ENCODE results near the gene GFOD1. TPM values are rescaled to one million over a fixed set of nuclear protein-coding genes. Genes with fewer than 3 reads are reported as not detected.

Gene GFOD1
- polyA plus RNA-seq, 2 of the 4 experiments (the other 2 are of a cell fraction) = 2.7 to 3.5 TPM

DNA sequence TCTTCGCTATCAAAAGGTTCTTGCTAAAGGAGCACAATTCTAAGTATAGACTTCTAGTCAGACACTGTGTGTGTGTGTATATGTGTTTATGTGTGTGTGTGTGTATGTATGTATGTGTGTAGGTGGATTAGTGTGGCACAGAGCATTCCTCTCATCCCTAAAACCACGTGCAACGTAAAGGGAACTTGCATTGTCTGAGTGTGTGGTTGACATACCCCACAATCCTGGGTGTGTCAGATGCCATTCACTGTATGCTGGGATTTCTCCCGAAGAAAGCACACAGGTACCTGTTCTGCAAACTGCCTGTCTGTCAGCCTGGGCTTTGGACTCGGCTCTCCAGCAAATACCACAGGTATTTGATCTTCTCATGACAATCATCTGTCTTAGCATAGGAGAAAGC is 116.8 kb downstream of the GFOD1 start:
- FAIRE-seq (no peak), ATAC-seq (no peak), DNase-seq (ENCODE audit: low read depth in 1 of 2, low spot score in 1 of 2) (no peak)
- no peak for TF ChIP-seq CBX8 (IDR thresholded peaks at IDR 0.05)
- no peak for TF ChIP-seq ELK1 (IDR thresholded peaks at IDR 0.05; ENCODE audit: low read depth, low read length)
- TF ChIP-seq ESRRA (IDR thresholded peaks at IDR 0.05; ENCODE audit: borderline replicate concordance, low read length) = no peak
- no peak for TF ChIP-seq PBX3 (IDR thresholded peaks at IDR 0.05)
- TF ChIP-seq HOXB5 (CRISPR knock-in tag; IDR thresholded peaks at IDR 0.05) = no peak
- no peak for TF ChIP-seq NPAS2 (CRISPR knock-in tag; IDR thresholded peaks at IDR 0.05; ENCODE audit: borderline replicate concordance)
- no peak for TF ChIP-seq HOXB13 (CRISPR knock-in tag; IDR thresholded peaks at IDR 0.05; ENCODE audit: low read depth)
- no peak for TF ChIP-seq ZSCAN20 (CRISPR knock-in tag; IDR thresholded peaks at IDR 0.05)
- TF ChIP-seq JUN (IDR thresholded peaks at IDR 0.05) = no peak
- TF ChIP-seq FOXS1 (CRISPR knock-in tag; IDR thresholded peaks at IDR 0.05) = no peak
- no peak for TF ChIP-seq POLR2AphosphoS2 (conservative IDR thresholded peaks at IDR 0.05; ENCODE audit: low read length)
- no peak for TF ChIP-seq BCL3 (IDR thresholded peaks at IDR 0.05)
- TF ChIP-seq SMC3 (IDR thresholded peaks at IDR 0.05) = no peak
- TF ChIP-seq FOSB (CRISPR knock-in tag; IDR thresholded peaks at IDR 0.05) = no peak
- TF ChIP-seq CHD4 (IDR thresholded peaks at IDR 0.05; ENCODE audit: borderline replicate concordance) = no peak
- no peak for TF ChIP-seq RAD21 (conservative IDR thresholded peaks at IDR 0.05 in 1 of 2, IDR thresholded peaks at IDR 0.05 in 1 of 2)
- Histone ChIP-seq H3K9me3 (no peaks in the 10 kb centered on the region), H3K4me2 (no peak overlapping the region), H3K4me1 (0 out of 3 replicates have a peak, but pooled peaks cover 2% of the 10 kb centered on the region), H3K4me3 (no peak overlapping the region), H3K27ac (no peak overlapping the region)
- CTCF ChIA-PET = interaction anchor here (0.5 to 0.8 kb wide), 2 partner anchors 16 to 411 kb away, joined by 3 to 4 read pairs; no protein-coding TSS in a partner anchor
- POLR2A ChIA-PET = no interaction called here
- 77% methylated on average over 5 of the region's 5 CpGs for WGBS (ENCODE audit: missing lambda C conversion rate)

DNA sequence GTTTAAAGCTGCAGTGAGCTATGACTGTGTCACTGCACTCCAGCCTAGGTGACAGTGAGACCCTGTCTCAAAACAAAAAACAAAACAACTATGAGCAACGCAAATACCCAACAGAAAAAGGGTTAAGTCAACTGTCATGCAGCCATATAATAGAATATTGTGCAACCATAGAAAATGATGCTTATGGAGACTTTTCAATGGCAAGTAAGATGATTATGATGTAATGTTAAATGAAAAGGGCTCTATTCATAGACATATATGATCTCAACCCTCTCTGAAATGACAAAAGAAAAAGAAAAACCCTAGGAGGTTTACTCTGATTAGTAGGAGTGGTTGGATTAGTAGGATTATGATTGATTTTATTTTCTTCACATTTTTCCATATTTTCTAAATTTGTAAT is 117.8 kb downstream of the GFOD1 start:
- WGBS (ENCODE audit: missing lambda C conversion rate) = 0% methylated on average over 1 of the region's 1 CpG
- TF ChIP-seq SREBF2 (IDR thresholded peaks at IDR 0.05) = no peak
- no peak for TF ChIP-seq RARB (CRISPR knock-in tag; IDR thresholded peaks at IDR 0.05)
- no peak for TF ChIP-seq NR3C1 (IDR thresholded peaks at IDR 0.05)
- TF ChIP-seq, protein P1, sequence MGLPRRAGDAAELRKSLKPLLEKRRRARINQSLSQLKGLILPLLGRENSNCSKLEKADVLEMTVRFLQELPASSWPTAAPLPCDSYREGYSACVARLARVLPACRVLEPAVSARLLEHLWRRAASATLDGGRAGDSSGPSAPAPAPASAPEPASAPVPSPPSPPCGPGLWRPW (IDR thresholded peaks at IDR 0.05) = no peak
- no peak for TF ChIP-seq ZFP36 (IDR thresholded peaks at IDR 0.05; ENCODE audit: borderline replicate concordance, partially characterized antibody)
- TF ChIP-seq ZC3H11A (IDR thresholded peaks at IDR 0.05) = no peak
- no peak for TF ChIP-seq KDM5A (IDR thresholded peaks at IDR 0.05)
- TF ChIP-seq EHF (CRISPR knock-in tag; IDR thresholded peaks at IDR 0.05) = no peak
- no peak for TF ChIP-seq ZSCAN20 (CRISPR knock-in tag; IDR thresholded peaks at IDR 0.05)
- TF ChIP-seq POLR2AphosphoS2 (conservative IDR thresholded peaks at IDR 0.05; ENCODE audit: low read length) = no peak
- TF ChIP-seq HEYL (CRISPR knock-in tag; IDR thresholded peaks at IDR 0.05) = no peak
- TF ChIP-seq ELK1 (IDR thresholded peaks at IDR 0.05; ENCODE audit: low read depth, low read length) = no peak
- TF ChIP-seq, protein P2, sequence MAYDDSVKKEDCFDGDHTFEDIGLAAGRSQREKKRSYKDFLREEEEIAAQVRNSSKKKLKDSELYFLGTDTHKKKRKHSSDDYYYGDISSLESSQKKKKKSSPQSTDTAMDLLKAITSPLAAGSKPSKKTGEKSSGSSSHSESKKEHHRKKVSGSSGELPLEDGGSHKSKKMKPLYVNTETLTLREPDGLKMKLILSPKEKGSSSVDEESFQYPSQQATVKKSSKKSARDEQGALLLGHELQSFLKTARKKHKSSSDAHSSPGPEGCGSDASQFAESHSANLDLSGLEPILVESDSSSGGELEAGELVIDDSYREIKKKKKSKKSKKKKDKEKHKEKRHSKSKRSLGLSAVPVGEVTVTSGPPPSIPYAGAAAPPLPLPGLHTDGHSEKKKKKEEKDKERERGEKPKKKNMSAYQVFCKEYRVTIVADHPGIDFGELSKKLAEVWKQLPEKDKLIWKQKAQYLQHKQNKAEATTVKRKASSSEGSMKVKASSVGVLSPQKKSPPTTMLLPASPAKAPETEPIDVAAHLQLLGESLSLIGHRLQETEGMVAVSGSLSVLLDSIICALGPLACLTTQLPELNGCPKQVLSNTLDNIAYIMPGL (CRISPR knock-in tag; IDR thresholded peaks at IDR 0.05; ENCODE audit: borderline replicate concordance) = no peak
- TF ChIP-seq POLR2A (IDR thresholded peaks at IDR 0.05; ENCODE audit: low read length) = no peak
- no peak for TF ChIP-seq NFE2L2 (conservative IDR thresholded peaks at IDR 0.05; ENCODE audit: low read length)
- H3K9me3 ChIP-seq = no peaks in the 10 kb centered on the region
- H3K27ac ChIP-seq = no peak overlapping the region
- no peak for FAIRE-seq
- CTCF ChIA-PET = interaction anchor here (0.6 to 0.8 kb wide), 2 partner anchors 15 to 483 kb away, joined by 3 to 5 read pairs; no protein-coding TSS in a partner anchor
- no peak overlapping the region for H3K4me3 ChIP-seq
- H3K4me2 ChIP-seq = no peak overlapping the region
- 0 out of 3 replicates have a peak, but pooled peaks cover 2% of the 10 kb centered on the region for H3K4me1 ChIP-seq
- DNase-seq (ENCODE audit: low read depth in 1 of 2, low spot score in 1 of 2) = no peak
- POLR2A ChIA-PET = no interaction called here
- no peak for ATAC-seq

All from A549 (cell line).